ENCODE data around the gene GFPT2.

Gene GFPT2

DNA sequence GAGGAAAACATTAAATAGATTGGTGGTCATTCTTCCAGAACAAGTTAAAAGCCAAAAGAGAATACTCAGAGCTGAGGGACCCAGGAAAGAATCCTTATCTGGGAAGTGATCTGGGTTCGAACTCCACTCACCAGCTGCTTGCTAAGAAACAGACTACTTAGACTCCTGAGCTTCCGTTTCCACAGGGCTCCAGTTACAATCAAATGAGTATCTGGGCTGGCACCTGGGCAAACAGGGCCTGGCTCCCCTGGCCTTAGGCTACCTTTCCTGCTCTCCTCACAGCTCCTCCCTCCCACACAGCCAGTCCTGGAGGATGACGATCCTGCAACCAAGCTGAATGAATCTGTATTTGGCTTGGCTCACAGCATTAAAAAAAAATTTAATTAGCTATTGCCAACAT lies 63.7 kb downstream of the GFPT2 start:
- no peak overlapping the region for H3K4me3 ChIP-seq (ENCODE audit: low read depth, low read length)
- DNase-seq (ENCODE audit: low read depth), result no peak

DNA sequence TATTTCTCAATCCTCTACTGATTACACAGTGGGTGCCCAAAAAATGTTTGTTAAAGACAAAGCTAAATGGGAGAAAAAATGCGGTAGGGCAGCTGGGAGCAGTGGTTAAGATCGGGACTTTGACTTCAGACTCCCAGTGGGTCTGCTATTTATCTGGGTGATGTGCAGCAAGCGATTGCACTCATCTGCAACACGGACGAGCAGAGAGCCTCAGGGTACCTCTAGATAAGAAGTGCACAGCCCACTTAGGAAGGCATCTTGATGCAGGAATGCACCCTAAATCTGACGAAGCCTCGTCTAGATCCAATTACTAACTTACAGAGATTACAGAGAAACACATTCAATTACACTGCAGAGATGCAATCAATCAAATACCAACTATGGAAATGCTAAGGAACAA lies 65.3 kb downstream of the GFPT2 start:
- no peak for DNase-seq (ENCODE audit: low read depth)
- no peak for TF ChIP-seq MYC (IDR thresholded peaks at IDR 0.05; ENCODE audit: low read depth, low read length)
- no peak for TF ChIP-seq POLR2A (IDR thresholded peaks at IDR 0.05; ENCODE audit: extremely low read depth, insufficient read length)
- TF ChIP-seq MAX (IDR thresholded peaks at IDR 0.05; ENCODE audit: low read depth, low read length), result no peak
- no peak for TF ChIP-seq CTCF (IDR thresholded peaks at IDR 0.05; ENCODE audit: low read depth, low read length)

More for the DNA sequence above, 63.7 kb downstream of the GFPT2 start:
- no peak for TF ChIP-seq MAX (IDR thresholded peaks at IDR 0.05; ENCODE audit: low read depth, low read length)

GRCh38 chr5:180287404-180287803 lies 65.7 kb downstream of the GFPT2 start:
- TF ChIP-seq MYC (IDR thresholded peaks at IDR 0.05; ENCODE audit: low read depth, low read length) (no peak), MAX (IDR thresholded peaks at IDR 0.05; ENCODE audit: low read depth, low read length) (no peak)
- DNase-seq (ENCODE audit: low read depth), result no peak
- no peak overlapping the region for H3K4me3 ChIP-seq (ENCODE audit: low read depth, low read length)

More for the DNA sequence above, 65.3 kb downstream of the GFPT2 start:
- no peak overlapping the region for H3K4me3 ChIP-seq (ENCODE audit: low read depth, low read length)

GRCh38 chr5:180284149-180284548 lies 69.0 kb downstream of the GFPT2 start:
- DNase-seq (ENCODE audit: low read depth), result peak; percentile 96
- peak; percentile 61 for TF ChIP-seq MAX (IDR thresholded peaks at IDR 0.05; ENCODE audit: low read depth, low read length)
- peak; percentile 80 for TF ChIP-seq CTCF (IDR thresholded peaks at IDR 0.05; ENCODE audit: low read depth, low read length)
- no peak for TF ChIP-seq POLR2A (IDR thresholded peaks at IDR 0.05; ENCODE audit: extremely low read depth, insufficient read length)
- TF ChIP-seq MYC (IDR thresholded peaks at IDR 0.05; ENCODE audit: low read depth, low read length), result no peak
- no peak overlapping the region for H3K4me3 ChIP-seq (ENCODE audit: low read depth, low read length)

- H3K4me3 ChIP-seq (ENCODE audit: low read depth, low read length), result no peak overlapping the region
- TF ChIP-seq MYC (IDR thresholded peaks at IDR 0.05; ENCODE audit: low read depth, low read length) (no peak), MAX (IDR thresholded peaks at IDR 0.05; ENCODE audit: low read depth, low read length) (no peak), CTCF (IDR thresholded peaks at IDR 0.05; ENCODE audit: low read depth, low read length) (no peak), POLR2A (IDR thresholded peaks at IDR 0.05; ENCODE audit: extremely low read depth, insufficient read length) (no peak)
- no peak for DNase-seq (ENCODE audit: low read depth)
Observed at GRCh38 chr5:180283026-180283615, 70.0 kb downstream of the GFPT2 start.

DNA sequence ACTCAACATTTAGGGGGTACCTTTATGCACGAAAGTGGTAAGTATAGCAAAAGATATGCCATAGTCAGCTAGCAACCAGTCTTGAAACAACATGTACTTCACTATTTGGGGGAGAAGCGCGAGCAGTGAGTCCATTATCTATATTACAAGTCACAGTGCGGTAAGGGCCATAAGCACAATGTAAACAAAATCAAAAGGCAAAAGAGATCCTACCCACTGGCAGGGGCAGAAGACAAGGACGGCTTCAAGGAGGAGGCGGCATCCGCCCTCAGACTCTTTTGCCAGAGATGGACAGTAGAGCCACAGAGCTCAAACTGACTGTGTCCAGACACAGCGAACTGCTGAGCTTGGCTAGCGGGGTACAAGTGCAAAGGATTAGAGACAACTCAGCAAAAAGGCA lies 70.9 kb downstream of the GFPT2 start:
- no peak for DNase-seq (ENCODE audit: low read depth)
- TF ChIP-seq MYC (IDR thresholded peaks at IDR 0.05; ENCODE audit: low read depth, low read length) (no peak), CTCF (IDR thresholded peaks at IDR 0.05; ENCODE audit: low read depth, low read length) (no peak), POLR2A (IDR thresholded peaks at IDR 0.05; ENCODE audit: extremely low read depth, insufficient read length) (no peak), MAX (IDR thresholded peaks at IDR 0.05; ENCODE audit: low read depth, low read length) (no peak)
- no peak overlapping the region for H3K4me3 ChIP-seq (ENCODE audit: low read depth, low read length)
